ENCODE results near the gene CA10. TPM values are rescaled to one million over a fixed set of nuclear protein-coding genes. Genes with fewer than 3 reads are reported as not detected.

Gene CA10
- total and polyA plus RNA-seq, 2 donors (not counting 3 experiments of a cell fraction or from before 2014, with no cell fraction given): not detected

GRCh38 chr17:52079496-52079895, 79.0 kb downstream of the CA10 start:
- Histone ChIP-seq H3K79me2 (ENCODE audit: control insufficient read depth, insufficient read depth, low read length) (no peaks in the 10 kb centered on the region), H4K20me1 (replicated peaks; ENCODE audit: control insufficient read depth, extremely low read depth, insufficient read depth, low read length) (no peaks in the 10 kb centered on the region), H3K9me1 (replicated peaks; ENCODE audit: control insufficient read depth, extremely low read depth, insufficient read depth, low read length) (no peaks in the 10 kb centered on the region), H3K4me1 (ENCODE audit: control insufficient read depth, extremely low read depth, insufficient read depth, low read length) (no peaks in the 10 kb centered on the region), H3K9me3 (replicated peaks; ENCODE audit: control insufficient read depth, insufficient read depth, low read length) (peaks cover 2% of the 10 kb centered on the region), H3K27me3 (ENCODE audit: control insufficient read depth in 2 of 2, insufficient read depth in 2 of 2, low read length in 2 of 2) (no peaks in the 10 kb centered on the region), H3K9ac (replicated peaks; ENCODE audit: extremely low read depth, insufficient read depth, low read length) (no peak overlapping the region), H3K4me2 (ENCODE audit: insufficient read depth, low read length) (no peak overlapping the region), H3K4me3 (replicated peaks in 1 of 3; ENCODE audit: insufficient read depth in 1 of 3, low read depth in 1 of 3, low read length in 3 of 3) (no peak overlapping the region), H3K27ac (ENCODE audit: insufficient read depth, low read depth, low read length) (no peak overlapping the region), H2AFZ (ENCODE audit: low read depth, low read length) (no peak overlapping the region), H3K36me3 (ENCODE audit: control insufficient read depth in 2 of 2, extremely low read depth in 1 of 2, insufficient read depth in 2 of 2, low read length in 2 of 2) (no peaks in the 10 kb centered on the region)
- intact Hi-C loops (cut with micrococcal nuclease): no loop called here
- ChIA-PET POLR2A (no interaction called here), CTCF (no interaction called here)
- no TSS peak for BruUV-seq (replicated peaks)
- dilution Hi-C loops (cut with MboI; ENCODE audit: extremely low pct_ligation_motif_present, low sequenced_read_pairs): no loop called here
- DNase-seq (ENCODE audit: low read depth, low spot score): no peak
- FAIRE-seq: no peak
- no peak for TF ChIP-seq FOS (IDR thresholded peaks at IDR 0.05; ENCODE audit: borderline replicate concordance, insufficient read depth, low read length)
- no peak for TF ChIP-seq MYC (IDR thresholded peaks at IDR 0.05; ENCODE audit: low read depth, low read length)
- TF ChIP-seq GATA2 (IDR thresholded peaks at IDR 0.05; ENCODE audit: insufficient read depth, insufficient read length, low read depth, low read length): no peak

DNA sequence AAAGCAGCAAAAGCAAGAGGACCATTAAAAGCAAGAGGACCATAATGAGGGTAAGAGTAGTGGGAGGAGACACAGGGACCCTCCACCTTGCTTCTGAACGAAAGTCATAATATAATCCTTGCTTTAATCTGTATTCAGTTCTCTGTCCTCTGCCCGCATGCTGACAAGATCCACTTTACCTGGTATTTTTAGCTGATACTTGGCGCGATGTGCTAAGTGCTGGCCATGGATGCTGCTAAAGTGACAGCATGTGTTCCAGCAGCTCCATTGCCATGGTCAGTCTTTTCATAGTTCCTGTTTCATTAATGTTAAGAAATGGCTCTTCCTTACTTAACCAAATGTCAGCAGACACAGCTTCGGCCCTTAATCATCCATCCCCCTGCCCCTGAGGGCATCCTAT, 86.8 kb downstream of the CA10 start:
- Histone ChIP-seq H3K9me3 (replicated peaks; ENCODE audit: control insufficient read depth, insufficient read depth, low read length) (peaks cover 2% of the 10 kb centered on the region), H3K4me1 (ENCODE audit: control insufficient read depth, extremely low read depth, insufficient read depth, low read length) (no peaks in the 10 kb centered on the region), H4K20me1 (replicated peaks; ENCODE audit: control insufficient read depth, extremely low read depth, insufficient read depth, low read length) (no peaks in the 10 kb centered on the region), H3K79me2 (ENCODE audit: control insufficient read depth, insufficient read depth, low read length) (no peaks in the 10 kb centered on the region), H3K36me3 (ENCODE audit: control insufficient read depth in 2 of 2, extremely low read depth in 1 of 2, insufficient read depth in 2 of 2, low read length in 2 of 2) (no peaks in the 10 kb centered on the region), H3K9ac (replicated peaks; ENCODE audit: extremely low read depth, insufficient read depth, low read length) (no peak overlapping the region), H2AFZ (ENCODE audit: low read depth, low read length) (no peak overlapping the region), H3K4me3 (replicated peaks in 1 of 3; ENCODE audit: insufficient read depth in 1 of 3, low read depth in 1 of 3, low read length in 3 of 3) (no peak overlapping the region), H3K27me3 (ENCODE audit: control insufficient read depth in 2 of 2, insufficient read depth in 2 of 2, low read length in 2 of 2) (no peaks in the 10 kb centered on the region), H3K4me2 (ENCODE audit: insufficient read depth, low read length) (no peak overlapping the region), H3K27ac (ENCODE audit: insufficient read depth, low read depth, low read length) (no peak overlapping the region), H3K9me1 (replicated peaks; ENCODE audit: control insufficient read depth, extremely low read depth, insufficient read depth, low read length) (no peaks in the 10 kb centered on the region)
- dilution Hi-C loops (cut with MboI; ENCODE audit: extremely low pct_ligation_motif_present, low sequenced_read_pairs) (no loop called here), intact Hi-C loops (cut with micrococcal nuclease) (no loop called here)
- TF ChIP-seq MYC (IDR thresholded peaks at IDR 0.05; ENCODE audit: low read depth, low read length): no peak
- TF ChIP-seq, protein P1, sequence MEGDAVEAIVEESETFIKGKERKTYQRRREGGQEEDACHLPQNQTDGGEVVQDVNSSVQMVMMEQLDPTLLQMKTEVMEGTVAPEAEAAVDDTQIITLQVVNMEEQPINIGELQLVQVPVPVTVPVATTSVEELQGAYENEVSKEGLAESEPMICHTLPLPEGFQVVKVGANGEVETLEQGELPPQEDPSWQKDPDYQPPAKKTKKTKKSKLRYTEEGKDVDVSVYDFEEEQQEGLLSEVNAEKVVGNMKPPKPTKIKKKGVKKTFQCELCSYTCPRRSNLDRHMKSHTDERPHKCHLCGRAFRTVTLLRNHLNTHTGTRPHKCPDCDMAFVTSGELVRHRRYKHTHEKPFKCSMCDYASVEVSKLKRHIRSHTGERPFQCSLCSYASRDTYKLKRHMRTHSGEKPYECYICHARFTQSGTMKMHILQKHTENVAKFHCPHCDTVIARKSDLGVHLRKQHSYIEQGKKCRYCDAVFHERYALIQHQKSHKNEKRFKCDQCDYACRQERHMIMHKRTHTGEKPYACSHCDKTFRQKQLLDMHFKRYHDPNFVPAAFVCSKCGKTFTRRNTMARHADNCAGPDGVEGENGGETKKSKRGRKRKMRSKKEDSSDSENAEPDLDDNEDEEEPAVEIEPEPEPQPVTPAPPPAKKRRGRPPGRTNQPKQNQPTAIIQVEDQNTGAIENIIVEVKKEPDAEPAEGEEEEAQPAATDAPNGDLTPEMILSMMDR (IDR thresholded peaks at IDR 0.05; ENCODE audit: extremely low read depth in 1 of 2, insufficient read depth in 1 of 2, low read depth in 1 of 2, low read length in 2 of 2): no peak
- TF ChIP-seq EZH2 (IDR thresholded peaks at IDR 0.05; ENCODE audit: borderline replicate concordance, low read depth, low read length, severe bottlenecking): no peak
- no peak for TF ChIP-seq FOS (IDR thresholded peaks at IDR 0.05; ENCODE audit: borderline replicate concordance, insufficient read depth, low read length)
- TF ChIP-seq MAX (IDR thresholded peaks at IDR 0.05; ENCODE audit: insufficient read depth, insufficient read length): no peak
- TF ChIP-seq JUN (IDR thresholded peaks at IDR 0.05; ENCODE audit: borderline replicate concordance, insufficient read depth, insufficient read length, low read depth): no peak
- no peak for TF ChIP-seq POLR2A (IDR thresholded peaks at IDR 0.05; ENCODE audit: low read depth, low read length)
- TF ChIP-seq GATA2 (IDR thresholded peaks at IDR 0.05; ENCODE audit: insufficient read depth, insufficient read length, low read depth, low read length): no peak
- no peak for TF ChIP-seq POLR2AphosphoS5 (IDR thresholded peaks at IDR 0.05; ENCODE audit: insufficient read depth, low read depth, low read length)
- POLR2A ChIA-PET: no interaction called here
- no peak for FAIRE-seq
- DNase-seq (ENCODE audit: low read depth, low spot score): no peak
- BruUV-seq (replicated peaks): no TSS peak
- CTCF ChIA-PET: no interaction called here
